Muscle of back (tissue), 11 donors: Measurements from ENCODE around the gene COL8A2. TPM values are rescaled to one million over a fixed set of nuclear protein-coding genes. Genes with fewer than 3 reads are reported as not detected.
A peak's percentile ranks its signal among the peaks of the same experiment; 100 is the strongest.

Source experiments
- DNase-seq, 3 donors: peaks; one replicate each; pipeline versions ENCODE4 v3.0.0 to v3.0.0-alpha.2; 2013
- polyA plus RNA-seq, 10 donors: library from polyadenylated mRNA; unstranded; fragments of 120-200 nt; gene quantifications; one replicate each; pipeline ENCODE4 v1.2.1, GENCODE V29; 2013; ENCODE audit not compliant: insufficient read length in 10 of 10

The COL8A2 gene
- polyA plus RNA-seq, 10 donors: 5.5 to 35.9 (median 16.9) TPM

DNA sequence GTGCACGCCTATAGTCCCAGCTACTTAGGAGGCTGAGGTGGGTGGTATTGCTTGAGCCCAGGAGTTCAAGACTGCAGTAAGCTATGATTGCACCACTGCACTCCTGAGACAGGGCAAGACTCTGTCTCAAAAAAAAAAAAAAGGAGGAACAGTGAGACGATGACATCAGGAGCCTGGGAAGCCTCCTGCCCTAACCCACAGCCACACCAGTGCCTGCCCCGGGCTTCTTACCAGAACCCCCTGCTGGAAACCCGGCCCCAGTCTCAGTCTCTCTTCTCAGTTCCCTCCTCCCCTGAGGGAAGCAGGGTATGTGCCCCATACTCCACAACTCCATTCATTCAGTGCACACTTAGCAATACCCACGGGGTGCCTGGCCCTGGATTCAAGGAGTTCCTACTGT, 9.1 kb downstream of the COL8A2 start:
- DNase-seq: peak in 1 of 3 donors; percentile 17

DNA sequence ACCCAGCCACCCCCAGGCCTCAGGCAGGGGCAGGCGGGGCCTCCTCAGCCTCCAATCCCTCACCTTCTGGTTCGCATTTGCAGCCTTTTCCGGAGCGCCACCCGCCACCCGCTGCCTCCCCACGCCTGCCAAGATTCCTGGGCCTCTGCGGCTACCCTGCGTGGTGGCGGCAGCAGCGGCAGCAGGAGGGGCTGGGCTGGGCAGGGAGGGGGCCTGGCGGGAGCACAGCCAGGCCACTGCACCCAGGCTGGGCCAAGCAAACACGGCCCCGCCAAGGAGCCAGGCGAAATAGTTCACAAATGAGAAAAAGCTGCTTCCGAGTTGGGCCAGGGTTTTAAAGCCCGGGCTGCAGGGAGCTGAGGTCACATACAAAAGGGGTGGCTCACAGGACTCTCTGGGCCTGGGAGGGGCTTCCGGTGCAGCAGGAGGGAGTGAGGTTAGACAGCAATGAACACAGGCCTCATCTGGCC, 9.8 kb downstream of the COL8A2 start:
- peak; percentile 56 to 84 (median 62) for DNase-seq

DNA sequence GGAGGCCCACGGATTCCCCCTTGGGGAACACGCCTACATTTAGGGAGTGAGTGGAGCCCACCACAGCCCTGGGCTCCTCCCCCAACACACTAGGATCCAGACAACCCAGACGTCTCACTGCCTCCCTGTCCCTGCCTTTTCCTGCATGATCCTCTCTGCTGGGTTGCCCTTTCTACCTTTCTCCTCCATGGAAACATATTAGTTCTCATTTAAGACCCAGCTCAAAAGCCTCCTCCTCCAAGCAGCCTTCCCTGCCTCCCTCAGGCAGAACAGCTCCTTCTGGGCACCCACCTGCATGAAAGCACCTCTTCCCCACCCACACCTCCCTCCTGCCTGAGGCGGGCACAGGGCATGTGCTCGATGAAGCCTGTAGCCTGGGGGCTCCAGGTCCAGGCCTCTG, 10.7 kb downstream of the COL8A2 start:
- no peak for DNase-seq

DNA sequence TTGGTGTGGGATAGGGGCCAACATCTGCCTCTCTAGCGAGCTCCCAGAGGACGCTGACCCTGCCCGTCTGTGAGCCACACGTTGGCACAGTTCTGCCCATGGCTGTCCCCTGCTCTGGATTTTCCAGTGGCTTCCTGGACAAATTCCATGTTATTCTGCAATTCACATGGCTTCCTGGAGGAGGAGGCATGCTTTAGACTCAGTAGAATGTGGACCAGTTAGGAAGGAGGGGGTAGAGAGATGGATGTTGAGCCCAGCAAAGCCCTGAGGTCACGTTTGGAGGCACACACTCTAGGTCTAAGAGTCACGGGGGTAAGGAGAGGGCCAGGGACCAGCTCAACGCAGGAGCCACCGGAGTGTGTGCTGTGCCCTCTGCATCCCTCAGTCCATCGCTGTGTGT, 12.2 kb downstream of the COL8A2 start:
- no peak for DNase-seq

DNA sequence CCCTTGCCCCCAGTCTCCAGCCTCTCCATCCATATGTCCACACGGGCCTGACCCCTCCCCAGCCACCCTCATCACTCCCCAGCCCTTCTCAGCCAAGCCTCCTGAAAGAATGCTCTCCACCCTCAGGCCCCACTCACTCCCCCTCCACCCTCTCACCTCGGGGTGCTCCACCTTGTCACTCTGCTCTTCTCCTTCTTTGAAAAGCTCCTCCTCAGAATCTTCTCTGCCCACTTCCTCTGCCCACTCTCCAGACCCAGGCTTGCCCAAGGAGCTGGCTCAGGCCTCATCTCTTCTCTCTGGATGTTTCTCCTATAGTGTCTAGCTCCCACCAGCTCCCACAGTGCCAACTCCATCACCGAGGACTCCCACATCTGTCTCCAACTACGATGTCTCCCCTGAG, 13.9 kb downstream of the COL8A2 start:
- no peak for DNase-seq

DNA sequence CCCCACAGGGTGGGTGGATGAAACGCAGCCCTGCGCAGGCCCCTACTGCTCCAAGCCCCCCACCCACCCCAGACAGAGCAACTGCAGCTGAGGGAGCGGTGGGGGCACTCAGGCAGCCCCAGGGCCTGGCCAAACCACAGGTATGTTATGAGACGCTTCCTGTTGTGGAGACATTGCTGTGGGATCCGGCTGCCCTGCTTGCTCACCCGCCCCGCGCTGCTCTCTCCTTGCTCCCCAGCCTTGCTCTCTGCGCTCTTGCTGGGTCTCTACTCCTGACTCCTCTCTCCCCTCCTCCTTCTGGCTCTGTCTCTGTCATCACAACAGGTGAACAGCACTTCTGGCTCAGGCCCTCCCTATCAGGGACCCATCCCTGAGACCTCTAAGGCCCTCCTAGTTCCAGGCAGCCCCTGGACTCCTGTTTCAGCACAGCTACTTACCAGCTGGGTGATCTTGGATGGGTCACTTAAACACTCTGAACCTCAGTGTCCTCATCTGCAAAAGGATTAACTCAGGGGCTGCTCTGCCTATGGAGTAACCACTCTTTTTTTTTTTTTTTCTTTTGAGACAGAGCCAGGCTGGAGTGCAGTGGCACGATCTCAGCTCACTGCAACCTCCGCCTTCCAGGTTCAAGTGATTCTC, 15.9 kb downstream of the COL8A2 start:
- DNase-seq: peak in 1 of 3 donors; percentile 57

DNA sequence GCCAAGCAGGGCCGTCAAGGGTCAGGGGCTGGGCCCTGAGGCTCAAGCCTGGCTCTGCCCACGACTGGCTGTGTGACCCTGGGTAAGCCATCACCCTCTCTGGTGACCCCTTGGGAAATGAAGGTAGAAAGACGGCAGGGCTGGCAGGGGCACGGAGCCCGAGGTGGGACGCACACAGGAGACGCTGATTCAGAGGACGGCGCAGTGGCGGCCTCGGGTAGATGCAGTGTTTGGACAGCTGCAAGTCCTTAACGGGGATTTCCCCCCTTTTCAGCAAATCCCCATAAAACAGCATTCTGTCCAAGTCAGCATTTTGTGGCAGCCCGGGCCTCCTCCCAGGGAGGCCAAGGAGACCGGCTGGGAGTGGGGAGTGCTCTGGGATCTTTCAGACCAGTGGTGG, 16.7 kb downstream of the COL8A2 start:
- DNase-seq: no peak

DNA sequence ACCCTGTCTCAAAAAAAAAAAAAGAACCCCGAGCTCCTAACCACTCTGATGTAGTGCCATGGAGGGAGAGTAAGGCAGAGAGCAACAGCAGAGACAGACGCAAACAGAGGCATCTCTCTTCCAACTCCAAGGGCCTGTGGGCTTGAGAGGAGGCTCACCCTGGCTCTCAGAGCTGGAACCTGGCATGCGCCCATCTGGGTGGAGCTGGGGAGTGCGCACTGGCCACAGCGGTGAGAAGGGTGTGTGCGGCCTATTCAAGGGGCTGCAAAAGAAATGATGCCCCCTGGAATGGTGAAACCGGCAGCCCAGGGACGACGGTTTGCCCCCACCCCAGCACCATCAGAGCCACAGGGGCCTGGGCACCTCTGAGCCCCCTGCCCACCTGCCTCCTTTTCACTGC, 17.6 kb downstream of the COL8A2 start:
- DNase-seq: no peak

DNA sequence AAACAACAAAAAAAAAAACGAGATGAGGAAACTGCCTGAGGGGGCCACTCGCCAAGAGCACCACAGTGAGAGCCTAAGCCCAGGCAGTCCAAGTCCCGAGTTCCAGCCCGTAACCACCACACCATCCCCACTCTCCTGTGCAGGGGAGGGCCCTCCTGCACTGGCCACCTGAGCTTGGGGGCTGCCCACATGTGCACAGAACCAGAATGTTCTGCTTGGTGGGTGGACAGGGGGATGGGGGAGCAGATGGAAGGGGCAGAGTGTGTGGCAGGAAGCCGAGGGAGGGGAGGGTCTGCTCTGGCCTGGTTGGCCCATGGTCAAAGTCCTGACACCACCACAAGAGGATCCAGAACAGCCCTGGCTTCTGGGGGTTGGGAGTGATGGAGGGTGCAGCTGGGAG, 18.8 kb downstream of the COL8A2 start:
- DNase-seq: no peak

DNA sequence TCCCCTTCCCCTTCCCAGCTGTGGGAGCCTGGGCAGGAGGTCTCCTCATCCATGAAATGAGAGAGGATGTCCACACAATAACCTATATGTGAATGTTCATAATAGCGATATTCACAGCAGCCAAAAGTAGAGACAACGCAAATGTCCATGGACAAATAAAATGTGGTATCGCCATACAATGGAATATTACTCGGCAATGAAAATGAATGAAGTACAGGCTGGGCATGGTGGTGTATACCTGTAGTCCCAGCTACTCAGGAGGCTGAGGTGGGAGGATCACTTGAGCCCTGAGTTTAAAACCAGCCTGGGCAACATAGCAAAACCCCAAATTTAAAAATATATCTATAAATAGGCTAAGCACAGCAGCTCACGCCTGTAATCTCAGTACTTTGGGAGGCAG, 23.5 kb downstream of the COL8A2 start:
- DNase-seq: no peak

DNA sequence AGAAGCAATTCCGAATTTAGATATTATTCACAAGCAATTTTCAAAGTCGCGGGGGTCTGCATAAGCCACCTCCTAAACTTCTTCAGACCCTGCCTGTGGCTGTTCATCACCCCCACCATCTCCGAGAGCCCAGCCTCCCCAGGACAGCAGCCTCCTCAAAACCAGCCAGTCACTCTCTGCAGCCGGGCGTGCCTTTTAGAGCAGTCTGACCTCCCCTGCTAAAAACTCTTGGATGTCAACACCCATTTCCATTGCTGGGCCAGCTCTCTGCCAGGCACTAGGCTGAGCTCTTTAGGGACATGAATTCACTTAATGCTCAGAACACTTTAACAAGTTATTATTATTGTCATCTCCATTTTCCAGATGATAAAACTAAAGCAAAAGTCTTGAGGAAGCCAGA, 24.6 kb downstream of the COL8A2 start:
- DNase-seq: peak in 1 of 3 donors; percentile 3

DNA sequence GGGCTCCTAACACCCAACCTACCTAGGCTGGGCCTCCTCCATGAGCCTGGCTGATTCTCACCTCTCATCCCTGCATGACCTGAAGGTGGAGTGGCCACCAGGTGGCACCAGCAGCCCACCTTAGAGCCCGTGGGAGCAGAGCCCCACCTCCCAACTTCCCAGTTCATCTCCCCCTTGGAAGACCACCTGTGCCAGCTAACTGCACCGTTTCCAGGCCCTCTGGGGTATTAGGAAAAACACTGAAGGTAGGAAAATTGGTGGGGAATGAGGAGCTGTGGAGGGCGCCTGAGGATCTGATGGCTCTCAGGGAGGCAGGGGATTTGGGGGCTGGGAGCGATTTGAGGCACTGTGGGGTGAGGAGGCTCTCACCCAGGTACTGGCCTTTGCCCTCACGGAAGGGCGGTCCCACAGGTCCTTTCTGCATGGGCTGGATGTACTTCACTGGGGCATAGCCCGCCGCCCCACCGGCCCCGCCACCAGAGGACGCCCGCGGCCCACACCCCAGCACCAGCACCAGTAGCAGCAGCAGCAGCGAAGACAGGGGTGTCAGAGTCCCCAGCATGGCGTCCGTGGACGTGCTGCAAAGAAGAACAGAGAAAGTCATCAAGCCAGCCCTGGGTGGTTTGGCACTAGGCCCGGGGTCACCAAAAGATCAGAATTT, 25.2 kb downstream of the COL8A2 start:
- DNase-seq: peak; percentile 62 to 87 (median 80)

DNA sequence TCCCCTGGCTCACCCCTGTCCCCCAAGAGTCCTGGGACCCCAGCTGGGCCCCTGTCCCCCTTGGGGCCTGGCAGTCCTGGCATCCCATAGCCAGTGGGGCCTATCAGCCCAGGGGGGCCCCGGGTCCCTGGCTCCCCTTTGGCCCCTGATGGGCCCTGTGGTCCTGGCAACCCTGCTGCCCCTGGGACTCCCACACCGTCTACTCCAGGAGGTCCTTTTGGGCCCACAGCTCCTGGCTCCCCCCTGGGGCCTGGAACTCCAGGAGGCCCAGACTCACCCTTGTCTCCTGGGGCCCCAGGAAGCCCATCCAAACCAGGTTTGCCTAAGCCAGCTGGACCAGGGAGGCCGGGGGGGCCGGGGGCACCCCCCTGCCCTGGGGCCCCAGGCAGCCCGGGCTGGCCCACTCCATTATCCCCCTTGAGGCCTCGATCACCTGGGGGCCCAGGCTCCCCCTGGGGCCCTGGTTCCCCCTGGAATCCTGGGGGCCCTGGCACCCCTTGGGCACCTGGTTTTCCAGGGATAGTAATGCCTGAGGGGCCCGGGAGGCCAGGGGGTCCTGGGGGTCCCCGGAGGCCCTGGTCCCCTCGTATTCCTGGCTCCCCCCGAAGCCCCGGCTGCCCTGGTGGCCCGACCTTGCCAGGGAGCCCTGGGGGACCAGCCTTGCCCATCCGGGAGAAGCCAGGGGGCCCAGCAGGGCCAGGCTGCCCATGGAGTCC, 26.2 kb downstream of the COL8A2 start:
- peak in 1 of 3 donors; percentile 2 for DNase-seq

DNA sequence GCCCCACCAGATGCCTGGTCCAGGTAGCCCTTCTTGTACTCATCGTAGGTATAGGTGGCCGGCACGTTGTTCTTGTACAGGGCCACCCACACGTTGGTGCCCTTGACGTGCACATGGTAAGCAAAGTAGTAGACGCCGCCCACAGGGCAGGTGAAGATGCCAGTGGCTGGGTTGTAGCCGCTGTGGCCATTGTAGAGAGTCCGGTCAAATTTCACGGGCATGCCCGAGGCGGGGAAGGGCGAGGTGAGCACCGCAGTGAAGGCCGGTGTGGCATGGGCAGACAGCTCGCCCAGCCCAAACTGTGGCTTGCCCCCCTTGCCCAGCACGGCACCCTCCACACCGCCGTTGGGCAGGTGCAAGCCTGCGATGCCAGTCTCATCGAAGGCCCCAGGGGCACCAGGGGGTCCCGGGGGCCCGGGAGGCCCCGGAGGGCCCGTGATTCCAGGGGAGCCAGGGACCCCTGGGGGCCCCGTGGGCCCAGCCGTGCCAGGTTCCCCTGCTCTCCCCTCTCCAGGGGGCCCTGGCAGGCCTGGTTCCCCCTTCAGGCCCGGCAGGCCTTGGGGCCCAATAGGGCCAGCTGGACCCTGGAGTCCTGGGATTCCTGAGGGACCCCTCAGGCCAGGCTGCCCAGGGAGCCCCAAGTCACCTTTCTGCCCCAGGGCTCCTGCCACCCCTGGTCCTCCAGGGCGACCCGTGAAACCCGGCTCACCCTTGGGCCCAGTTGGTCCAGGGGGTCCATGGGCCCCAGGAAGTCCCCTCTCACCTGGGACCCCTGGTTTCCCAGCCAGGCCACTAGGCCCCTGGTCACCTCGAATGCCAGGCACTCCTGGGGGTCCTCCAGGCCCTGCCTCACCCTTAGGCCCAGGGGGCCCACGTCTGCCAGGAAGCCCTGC, 27.1 kb downstream of the COL8A2 start:
- DNase-seq: peak in 1 of 3 donors; percentile 9

DNA sequence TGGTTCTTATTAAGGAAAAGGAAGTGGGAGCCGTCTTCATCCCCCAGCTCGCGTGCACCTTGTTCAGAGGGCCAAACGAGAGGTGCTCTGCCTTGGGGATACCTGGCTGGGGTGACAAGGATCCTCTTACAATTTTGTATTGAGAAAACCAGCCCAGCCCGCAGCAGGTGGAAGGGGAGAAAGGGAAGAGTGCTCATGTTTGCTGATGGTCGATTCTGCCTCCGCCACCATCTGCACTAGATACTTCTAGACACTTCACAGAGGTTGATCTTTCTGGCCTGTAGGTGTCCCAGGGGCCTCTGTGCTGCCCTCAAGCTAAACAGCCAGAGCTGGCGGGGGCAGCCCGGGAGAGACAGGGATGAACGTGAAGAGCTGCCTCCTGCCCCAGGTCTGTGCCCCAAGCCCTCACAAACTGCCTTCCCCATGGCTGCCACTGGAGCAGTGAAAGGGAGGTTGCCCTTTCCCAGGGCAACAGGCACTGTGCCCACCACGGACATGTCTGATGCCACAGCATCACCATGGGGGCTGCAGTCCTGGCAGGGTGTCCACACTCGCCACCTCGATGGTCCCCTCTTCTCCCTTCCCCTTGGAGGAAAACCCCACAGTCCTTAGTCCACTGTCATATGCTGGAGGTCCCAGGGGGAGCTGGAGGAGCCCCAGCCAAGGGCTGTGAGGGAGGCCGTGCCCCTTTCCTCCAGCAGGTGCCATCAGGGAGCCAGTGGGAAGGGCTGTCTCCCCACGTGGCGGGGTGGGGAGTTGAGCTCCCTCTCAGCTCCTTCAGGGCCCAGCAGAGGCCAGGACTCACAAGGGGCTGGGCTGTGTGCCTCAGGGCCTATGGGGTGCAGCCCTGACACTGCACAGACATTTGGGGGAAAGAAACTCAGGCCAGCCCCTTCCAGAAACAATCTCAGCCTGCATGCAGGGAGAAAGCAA, 28.3 kb downstream of the COL8A2 start:
- peak in 1 of 3 donors; percentile 17 for DNase-seq

DNA sequence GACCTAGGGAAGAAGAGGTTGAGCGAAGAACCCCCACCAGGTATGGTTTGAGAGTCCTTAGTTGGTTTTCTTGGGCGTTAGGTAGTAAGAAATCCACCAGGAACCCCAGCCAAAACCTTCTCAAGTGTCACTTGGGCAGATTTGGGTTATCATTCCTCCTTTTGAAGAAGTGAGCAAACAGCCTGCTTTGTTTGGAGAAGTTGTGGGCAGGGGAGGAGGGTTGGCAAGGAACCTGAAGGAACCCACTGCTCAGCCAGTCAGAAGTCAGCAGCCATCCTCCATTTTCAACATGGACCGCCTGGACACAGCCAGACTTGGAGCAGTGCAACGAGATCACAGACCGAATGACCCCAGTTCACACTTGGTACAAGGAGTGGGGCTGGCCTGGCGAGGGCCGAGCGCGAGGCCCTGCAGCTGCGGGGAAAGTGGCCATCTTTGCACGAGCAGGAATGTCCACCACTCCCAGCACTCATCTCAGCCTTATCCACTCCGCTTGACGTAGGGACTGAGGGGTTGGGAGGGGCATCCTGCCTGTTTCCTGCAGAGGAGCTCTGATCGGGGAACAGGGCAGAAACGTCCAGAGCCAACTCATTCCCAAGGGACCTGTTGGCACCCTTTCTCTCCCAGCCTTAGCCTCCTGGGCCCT, 29.1 kb downstream of the COL8A2 start:
- no peak for DNase-seq

DNA sequence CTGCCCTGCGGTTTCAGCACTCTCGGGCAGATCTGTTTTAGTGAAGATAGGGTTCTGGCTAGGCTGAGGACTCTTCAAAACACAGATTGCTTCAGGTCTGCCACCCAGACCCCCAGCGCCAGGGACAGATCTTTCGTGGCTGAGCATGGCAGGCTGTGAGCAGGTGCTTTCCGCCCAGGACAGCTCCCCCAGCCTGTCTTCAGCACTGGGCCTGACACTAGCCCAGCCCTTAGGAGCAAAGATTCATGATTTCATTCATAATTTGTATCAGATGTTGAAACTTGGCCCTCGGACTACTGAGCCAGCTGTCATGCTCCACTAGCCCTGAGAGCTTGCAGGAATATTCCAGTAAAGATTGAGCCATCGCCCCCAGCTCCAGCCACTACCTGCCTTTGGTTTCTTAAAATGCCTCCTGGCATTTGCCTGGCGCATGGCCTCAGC, 30.4 kb downstream of the COL8A2 start:
- DNase-seq: no peak

DNA sequence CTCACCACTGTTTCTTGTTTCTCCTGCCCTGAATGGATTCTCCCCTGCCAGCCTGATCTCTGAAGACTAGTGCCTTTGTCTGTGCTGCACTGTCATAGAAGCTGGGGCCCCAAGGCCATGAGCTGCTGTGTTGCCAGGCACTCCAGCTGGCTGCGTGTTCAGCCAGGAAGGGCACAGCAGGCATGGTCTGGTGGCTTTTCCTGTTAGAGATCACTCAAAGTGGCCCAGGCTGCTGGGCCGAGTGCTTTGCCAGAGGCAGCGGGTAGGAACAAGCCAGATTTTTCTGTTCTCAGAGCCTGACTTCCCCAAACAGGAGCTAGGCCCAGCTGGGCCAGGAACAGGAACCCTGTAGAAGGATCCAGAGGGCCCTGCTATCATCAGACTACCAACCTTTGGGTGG, 31.1 kb downstream of the COL8A2 start:
- DNase-seq: no peak

DNA sequence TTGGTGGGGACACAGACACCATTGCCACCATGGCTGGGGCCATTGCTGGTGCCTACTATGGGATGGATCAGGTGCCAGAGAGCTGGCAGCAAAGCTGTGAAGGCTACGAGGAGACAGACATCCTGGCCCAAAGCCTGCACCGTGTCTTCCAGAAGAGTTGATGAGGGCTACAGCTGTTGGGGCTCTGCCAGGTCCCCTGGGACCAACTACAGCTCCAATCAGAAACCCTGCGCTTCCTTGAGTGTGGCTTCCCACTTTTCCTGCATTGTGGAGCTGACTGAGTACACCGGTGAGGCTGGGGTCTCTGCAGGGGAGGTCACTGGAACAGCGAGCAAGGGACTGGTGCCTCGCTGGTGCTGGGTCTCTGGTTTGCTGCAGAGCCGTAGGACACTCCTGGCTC, 31.8 kb downstream of the COL8A2 start:
- DNase-seq: no peak

DNA sequence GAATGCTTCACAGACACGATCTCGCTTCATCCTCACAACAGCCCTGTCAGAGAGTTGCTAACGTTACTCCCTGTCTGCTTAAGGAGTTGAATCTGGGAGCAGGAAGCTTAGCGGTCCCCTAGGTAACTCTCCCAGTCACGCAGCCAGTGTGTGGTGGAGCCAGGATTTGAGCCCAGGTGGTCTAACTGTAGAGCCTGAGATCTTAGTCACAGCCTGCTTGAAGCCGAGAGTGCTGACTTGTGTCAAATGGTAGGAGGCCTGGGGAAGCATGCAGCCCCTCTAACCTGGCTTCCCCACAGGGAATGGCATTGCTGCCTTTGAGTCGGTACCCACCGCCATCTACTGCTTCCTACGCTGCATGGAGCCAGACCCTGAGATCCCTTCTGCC, 32.2 kb downstream of the COL8A2 start:
- no peak for DNase-seq
